Type B pancreatic cell (in vitro differentiated cells): ENCODE measurements around the gene RGL4. TPM values are rescaled to one million over a fixed set of nuclear protein-coding genes. Genes with fewer than 3 reads are reported as not detected.
"Not testable (repeated sequence)": the region's sequence is repeated elsewhere in the genome, so short reads cannot be mapped to it uniquely, and the experiment has no call there.

Experiments
- DNase-seq: peaks from one replicate; pipeline ENCODE4 v3.0.0; 2021; ENCODE audit warnings: mixed read lengths; ENCODE audit not compliant: unreplicated experiment; ENCODE audit errors: extremely low spot score
- H3K27ac Mint-ChIP-seq: 2 replicates; pipeline ENCODE4 v1.8.0; 2021; ENCODE audit warnings: mild to moderate bottlenecking, mixed read lengths
- H3K27me3 Mint-ChIP-seq: 2 replicates; pipeline ENCODE4 v1.8.0; 2021; ENCODE audit warnings: mixed read lengths
- H3K36me3 Mint-ChIP-seq: 2 replicates; pipeline ENCODE4 v1.8.0; 2021; ENCODE audit warnings: mixed read lengths
- H3K4me1 Mint-ChIP-seq: one replicate; pipeline ENCODE4 v1.8.0; 2021; ENCODE audit warnings: mixed read lengths; ENCODE audit not compliant: unreplicated experiment
- H3K4me3 Mint-ChIP-seq: 2 replicates; pipeline ENCODE4 v1.8.0; 2021; ENCODE audit warnings: mild to moderate bottlenecking, mixed read lengths
- H3K9me3 Mint-ChIP-seq: 2 replicates; pipeline ENCODE4 v1.8.0; 2021; ENCODE audit warnings: mixed read lengths
- CTCF ChIP-seq: fragments of 200-600 bp; sonication (generic); conservative IDR thresholded peaks from 2 replicates; pipeline ENCODE4 v1.5.0; 2021; ENCODE audit warnings: antibody characterized with exemption, mild to moderate bottlenecking
- total RNA-seq: library from RNA; stranded (reverse); gene quantifications from 2 replicates; pipeline ENCODE4 v1.2.1, GENCODE V29; 2021; ENCODE audit warnings: low replicate concordance

The RGL4 gene
- total RNA-seq, 1 donor from 2014 or later: not detected

DNA sequence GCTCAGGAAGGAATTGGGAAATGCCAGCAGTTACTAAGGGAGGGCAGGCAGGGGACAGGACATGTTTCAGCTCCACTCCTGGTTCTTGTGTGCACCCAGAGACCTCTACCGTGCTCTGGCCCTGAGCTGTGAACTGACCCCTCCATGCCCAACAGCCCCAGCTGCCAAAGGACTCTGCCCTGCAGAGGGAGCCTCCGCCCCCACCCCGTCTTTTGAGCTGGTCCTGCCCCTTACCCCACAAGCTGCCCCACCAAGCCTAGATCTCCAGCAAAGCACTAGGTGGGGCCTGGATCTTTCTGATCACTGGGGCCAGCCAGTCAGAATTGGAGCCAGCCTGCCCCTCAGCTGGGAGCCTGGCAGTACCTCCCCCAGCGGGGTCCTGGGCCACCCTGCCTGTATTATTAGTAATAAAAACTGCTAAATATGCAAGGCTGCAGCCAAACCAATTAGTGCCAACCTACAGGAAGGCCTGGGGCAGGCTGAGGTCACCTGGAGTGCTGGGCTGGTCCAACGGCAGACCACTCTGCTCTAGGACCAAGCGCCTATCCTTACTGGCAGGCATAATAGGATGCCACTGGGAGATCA, 34.8 kb upstream of the RGL4 start:
- no peak overlapping the region for H3K4me3 Mint-ChIP-seq
- no peak for TF ChIP-seq CTCF

DNA sequence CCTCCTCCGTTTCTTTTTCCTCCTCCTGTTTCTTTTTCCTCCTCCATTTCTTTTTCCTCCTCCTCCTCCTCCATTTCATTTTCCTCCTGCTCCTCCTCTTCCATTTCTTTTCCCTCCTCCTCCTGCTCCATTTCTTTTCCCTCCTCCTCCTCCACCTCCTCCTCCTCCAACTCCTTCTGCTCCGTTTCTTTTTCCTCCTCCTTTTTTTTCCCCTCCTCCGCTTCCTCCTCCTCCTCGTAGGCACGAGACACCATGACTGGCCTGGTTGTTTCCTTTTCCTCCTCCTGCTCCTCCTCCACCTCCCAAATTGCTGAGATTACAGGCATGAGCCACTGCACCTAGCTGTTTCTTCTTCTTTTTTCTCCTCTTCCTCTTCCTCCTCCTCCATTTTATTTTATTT, 33.1 kb upstream of the RGL4 start:
- DNase-seq: no peak
- peaks cover 21% of the 10 kb centered on the region for H3K36me3 Mint-ChIP-seq
- no peaks in the 10 kb centered on the region for H3K4me1 Mint-ChIP-seq
- H3K27ac Mint-ChIP-seq: no peak overlapping the region
- no peak for TF ChIP-seq CTCF
- no peaks in the 10 kb centered on the region for H3K9me3 Mint-ChIP-seq
- no peak overlapping the region for H3K4me3 Mint-ChIP-seq
- H3K27me3 Mint-ChIP-seq: no peaks in the 10 kb centered on the region

More for the DNA sequence above, 34.8 kb upstream of the RGL4 start:
- Mint-ChIP-seq H3K4me1 (no peaks in the 10 kb centered on the region), H3K27ac (no peak overlapping the region), H3K9me3 (no peaks in the 10 kb centered on the region), H3K36me3 (peaks cover 12% of the 10 kb centered on the region), H3K27me3 (no peaks in the 10 kb centered on the region)
- no peak for DNase-seq

DNA sequence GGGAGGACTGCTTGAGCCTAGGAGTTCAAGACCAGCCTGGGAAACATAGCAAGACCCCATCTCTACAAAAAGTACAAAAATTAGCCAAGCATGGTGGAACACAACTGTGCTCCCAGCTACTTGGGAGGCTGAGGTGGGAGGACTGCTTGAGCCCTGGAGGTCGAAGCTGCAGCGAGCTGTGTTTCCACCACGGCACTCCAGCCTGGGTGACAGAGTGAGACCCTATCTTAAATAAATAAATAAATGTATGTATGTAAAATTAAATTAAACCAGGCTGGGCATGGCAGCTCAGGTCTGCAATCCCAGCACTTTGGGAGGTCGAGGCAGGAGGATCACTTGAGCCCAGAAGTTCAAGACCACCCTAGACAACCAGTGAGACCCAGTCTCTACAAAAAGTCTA, 30.4 kb upstream of the RGL4 start:
- H3K27ac Mint-ChIP-seq, H3K4me3 Mint-ChIP-seq, H3K4me1 Mint-ChIP-seq, DNase-seq, H3K9me3 Mint-ChIP-seq, H3K27me3 Mint-ChIP-seq: not testable (repeated sequence)
- H3K36me3 Mint-ChIP-seq: peaks cover 31% of the 10 kb centered on the region

- Mint-ChIP-seq H3K4me3 (no peak overlapping the region), H3K27ac (no peak overlapping the region), H3K9me3 (no peaks in the 10 kb centered on the region)
These were observed 20.2 kb upstream of the RGL4 start for GRCh38 chr22:23670378-23671295.

GRCh38 chr22:23671387-23671786, 19.4 kb upstream of the RGL4 start:
- H3K27me3 Mint-ChIP-seq, H3K36me3 Mint-ChIP-seq, H3K27ac Mint-ChIP-seq, H3K4me3 Mint-ChIP-seq, H3K9me3 Mint-ChIP-seq, H3K4me1 Mint-ChIP-seq, DNase-seq: not testable (repeated sequence)

More at GRCh38 chr22:23670378-23671295, 20.2 kb upstream of the RGL4 start:
- Mint-ChIP-seq H3K36me3 (peaks cover 2% of the 10 kb centered on the region), H3K27me3 (no peaks in the 10 kb centered on the region), H3K4me1 (no peaks in the 10 kb centered on the region)
- TF ChIP-seq CTCF: no peak
- DNase-seq: no peak

DNA sequence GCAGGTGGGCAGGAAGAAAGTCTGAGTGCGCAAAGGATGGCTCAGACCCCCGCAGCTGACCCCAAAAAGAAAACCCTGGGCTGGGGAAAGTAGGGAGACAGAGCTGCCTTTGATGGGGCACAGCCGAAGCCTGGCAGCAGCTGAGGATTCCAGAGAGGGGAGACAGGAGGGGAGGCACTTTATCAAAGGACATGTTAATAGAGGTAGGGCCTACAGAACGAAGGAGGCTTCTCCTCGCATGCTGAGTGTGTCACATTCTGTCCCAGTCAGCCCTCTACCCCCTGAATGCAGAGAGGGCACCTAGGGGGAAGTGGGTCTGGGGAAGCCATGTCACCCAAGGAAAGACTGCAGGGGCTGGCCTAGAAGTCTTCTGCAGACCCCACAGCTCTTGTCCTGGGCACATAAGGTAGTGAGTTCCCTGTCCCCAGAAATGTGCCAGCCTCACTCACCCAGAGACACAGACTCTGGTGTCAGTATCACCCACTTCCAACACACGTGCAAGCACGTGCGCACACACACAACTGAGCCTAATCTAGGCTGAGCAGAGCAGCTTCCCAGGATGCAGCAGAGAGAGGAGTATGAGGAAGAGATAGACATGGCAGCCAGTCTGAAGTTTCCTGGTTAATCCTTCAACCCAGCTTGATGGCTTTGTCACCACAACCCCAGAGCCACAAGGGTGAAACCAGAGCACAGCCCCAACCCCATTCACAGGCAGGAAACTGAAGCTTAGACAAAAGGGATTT, 18.3 kb upstream of the RGL4 start:
- not testable (repeated sequence) for H3K27ac Mint-ChIP-seq, H3K36me3 Mint-ChIP-seq, H3K4me1 Mint-ChIP-seq, H3K9me3 Mint-ChIP-seq, H3K4me3 Mint-ChIP-seq, H3K27me3 Mint-ChIP-seq, DNase-seq
